ENCODE data around the gene DCXR. TPM values are rescaled to one million over a fixed set of nuclear protein-coding genes. Genes with fewer than 3 reads are reported as not detected.

Gene DCXR
- total and polyA plus RNA-seq, 2 of the 13 experiments (the other 11 are each of a cell fraction or from before 2014, with no cell fraction given): 287 to 311 TPM

DNA sequence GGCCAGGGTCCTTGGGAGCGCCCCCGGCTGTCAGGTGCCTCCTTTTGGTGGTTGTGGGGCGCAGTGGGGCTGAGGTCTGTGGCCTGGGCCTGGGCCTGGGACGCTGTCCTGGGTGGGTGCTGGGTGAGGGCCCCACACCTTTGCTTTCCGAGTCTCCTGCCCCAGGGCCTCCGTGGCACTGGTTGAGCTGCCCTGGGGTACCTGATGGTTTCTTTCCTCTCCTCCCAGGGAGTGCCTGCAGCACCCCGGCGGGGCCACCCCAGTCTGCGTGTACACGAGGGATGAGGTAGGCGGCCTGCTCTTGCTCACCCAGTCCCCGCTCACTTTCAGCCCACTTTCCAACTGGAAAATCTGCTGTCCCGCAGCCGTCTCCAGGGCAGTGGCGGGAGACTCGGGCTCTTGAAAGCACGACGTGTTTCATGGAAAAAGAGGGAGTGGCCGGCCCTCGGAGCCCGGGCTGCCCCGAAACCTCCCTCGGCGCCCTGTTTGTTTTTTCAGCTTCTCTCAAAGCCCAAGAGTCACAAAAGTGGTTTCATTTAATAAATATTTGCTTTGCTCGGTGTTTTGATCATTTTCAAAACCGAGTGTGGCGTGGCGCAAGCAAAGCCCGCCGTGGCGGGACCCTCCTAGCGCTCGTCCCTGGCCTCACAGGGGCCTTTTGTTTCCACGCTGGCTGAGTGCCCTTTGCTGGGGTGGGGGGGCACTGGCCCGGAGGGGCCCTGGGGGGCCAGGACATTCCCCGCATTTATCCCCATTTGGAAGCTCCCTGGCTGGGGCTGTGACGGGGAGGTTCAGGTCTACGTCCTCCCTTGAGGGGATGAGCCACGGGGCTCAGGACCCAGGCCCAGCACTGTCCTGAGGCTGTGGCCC is 42.7 kb downstream of the DCXR start (continued):
- TF ChIP-seq RBM22 (optimal IDR thresholded peaks at IDR 0.05; ENCODE audit: low read length) (peak; percentile 46), TOPORS (CRISPR knock-in tag; IDR thresholded peaks at IDR 0.05) (0 out of 2 replicates have a peak, but pooled peaks have one; percentile 13), ZNF75D (CRISPR knock-in tag; IDR thresholded peaks at IDR 0.05; ENCODE audit: borderline replicate concordance) (no peak), ZNF768 (CRISPR knock-in tag; IDR thresholded peaks at IDR 0.05) (no peak; the same call in 1 of the 2 replicates), HNRNPLL (IDR thresholded peaks at IDR 0.05; ENCODE audit: low read depth, low read length, poor library complexity, severe bottlenecking) (no peak), MIXL1 (CRISPR knock-in tag; IDR thresholded peaks at IDR 0.05) (no peak; the same call in 1 of the 2 replicates), ZNF234 (CRISPR knock-in tag; conservative IDR thresholded peaks at IDR 0.05) (no peak; the same call in 1 of the 2 replicates), ZNF83 (CRISPR knock-in tag; IDR thresholded peaks at IDR 0.05; ENCODE audit: borderline replicate concordance) (no peak; the same call in 1 of the 2 replicates), ZNF720 (CRISPR knock-in tag; IDR thresholded peaks at IDR 0.05) (no peak), HOXA9 (CRISPR knock-in tag; IDR thresholded peaks at IDR 0.05; ENCODE audit: borderline replicate concordance) (no peak), REXO4 (CRISPR knock-in tag; IDR thresholded peaks at IDR 0.05; ENCODE audit: borderline replicate concordance) (no peak), KAT2B (IDR thresholded peaks at IDR 0.05; ENCODE audit: borderline replicate concordance, low read depth, low read length) (no peak), ZFP1 (CRISPR knock-in tag; IDR thresholded peaks at IDR 0.05) (no peak), ATF6 (CRISPR knock-in tag; conservative IDR thresholded peaks at IDR 0.05) (no peak)
- TF ChIP-seq, protein P1, sequence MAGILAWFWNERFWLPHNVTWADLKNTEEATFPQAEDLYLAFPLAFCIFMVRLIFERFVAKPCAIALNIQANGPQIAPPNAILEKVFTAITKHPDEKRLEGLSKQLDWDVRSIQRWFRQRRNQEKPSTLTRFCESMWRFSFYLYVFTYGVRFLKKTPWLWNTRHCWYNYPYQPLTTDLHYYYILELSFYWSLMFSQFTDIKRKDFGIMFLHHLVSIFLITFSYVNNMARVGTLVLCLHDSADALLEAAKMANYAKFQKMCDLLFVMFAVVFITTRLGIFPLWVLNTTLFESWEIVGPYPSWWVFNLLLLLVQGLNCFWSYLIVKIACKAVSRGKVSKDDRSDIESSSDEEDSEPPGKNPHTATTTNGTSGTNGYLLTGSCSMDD (CRISPR knock-in tag; IDR thresholded peaks at IDR 0.05): no peak
- TF ChIP-seq, protein P2, sequence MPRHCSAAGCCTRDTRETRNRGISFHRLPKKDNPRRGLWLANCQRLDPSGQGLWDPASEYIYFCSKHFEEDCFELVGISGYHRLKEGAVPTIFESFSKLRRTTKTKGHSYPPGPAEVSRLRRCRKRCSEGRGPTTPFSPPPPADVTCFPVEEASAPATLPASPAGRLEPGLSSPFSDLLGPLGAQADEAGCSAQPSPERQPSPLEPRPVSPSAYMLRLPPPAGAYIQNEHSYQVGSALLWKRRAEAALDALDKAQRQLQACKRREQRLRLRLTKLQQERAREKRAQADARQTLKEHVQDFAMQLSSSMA (CRISPR knock-in tag; IDR thresholded peaks at IDR 0.05): no peak
- TF ChIP-seq, protein P3, sequence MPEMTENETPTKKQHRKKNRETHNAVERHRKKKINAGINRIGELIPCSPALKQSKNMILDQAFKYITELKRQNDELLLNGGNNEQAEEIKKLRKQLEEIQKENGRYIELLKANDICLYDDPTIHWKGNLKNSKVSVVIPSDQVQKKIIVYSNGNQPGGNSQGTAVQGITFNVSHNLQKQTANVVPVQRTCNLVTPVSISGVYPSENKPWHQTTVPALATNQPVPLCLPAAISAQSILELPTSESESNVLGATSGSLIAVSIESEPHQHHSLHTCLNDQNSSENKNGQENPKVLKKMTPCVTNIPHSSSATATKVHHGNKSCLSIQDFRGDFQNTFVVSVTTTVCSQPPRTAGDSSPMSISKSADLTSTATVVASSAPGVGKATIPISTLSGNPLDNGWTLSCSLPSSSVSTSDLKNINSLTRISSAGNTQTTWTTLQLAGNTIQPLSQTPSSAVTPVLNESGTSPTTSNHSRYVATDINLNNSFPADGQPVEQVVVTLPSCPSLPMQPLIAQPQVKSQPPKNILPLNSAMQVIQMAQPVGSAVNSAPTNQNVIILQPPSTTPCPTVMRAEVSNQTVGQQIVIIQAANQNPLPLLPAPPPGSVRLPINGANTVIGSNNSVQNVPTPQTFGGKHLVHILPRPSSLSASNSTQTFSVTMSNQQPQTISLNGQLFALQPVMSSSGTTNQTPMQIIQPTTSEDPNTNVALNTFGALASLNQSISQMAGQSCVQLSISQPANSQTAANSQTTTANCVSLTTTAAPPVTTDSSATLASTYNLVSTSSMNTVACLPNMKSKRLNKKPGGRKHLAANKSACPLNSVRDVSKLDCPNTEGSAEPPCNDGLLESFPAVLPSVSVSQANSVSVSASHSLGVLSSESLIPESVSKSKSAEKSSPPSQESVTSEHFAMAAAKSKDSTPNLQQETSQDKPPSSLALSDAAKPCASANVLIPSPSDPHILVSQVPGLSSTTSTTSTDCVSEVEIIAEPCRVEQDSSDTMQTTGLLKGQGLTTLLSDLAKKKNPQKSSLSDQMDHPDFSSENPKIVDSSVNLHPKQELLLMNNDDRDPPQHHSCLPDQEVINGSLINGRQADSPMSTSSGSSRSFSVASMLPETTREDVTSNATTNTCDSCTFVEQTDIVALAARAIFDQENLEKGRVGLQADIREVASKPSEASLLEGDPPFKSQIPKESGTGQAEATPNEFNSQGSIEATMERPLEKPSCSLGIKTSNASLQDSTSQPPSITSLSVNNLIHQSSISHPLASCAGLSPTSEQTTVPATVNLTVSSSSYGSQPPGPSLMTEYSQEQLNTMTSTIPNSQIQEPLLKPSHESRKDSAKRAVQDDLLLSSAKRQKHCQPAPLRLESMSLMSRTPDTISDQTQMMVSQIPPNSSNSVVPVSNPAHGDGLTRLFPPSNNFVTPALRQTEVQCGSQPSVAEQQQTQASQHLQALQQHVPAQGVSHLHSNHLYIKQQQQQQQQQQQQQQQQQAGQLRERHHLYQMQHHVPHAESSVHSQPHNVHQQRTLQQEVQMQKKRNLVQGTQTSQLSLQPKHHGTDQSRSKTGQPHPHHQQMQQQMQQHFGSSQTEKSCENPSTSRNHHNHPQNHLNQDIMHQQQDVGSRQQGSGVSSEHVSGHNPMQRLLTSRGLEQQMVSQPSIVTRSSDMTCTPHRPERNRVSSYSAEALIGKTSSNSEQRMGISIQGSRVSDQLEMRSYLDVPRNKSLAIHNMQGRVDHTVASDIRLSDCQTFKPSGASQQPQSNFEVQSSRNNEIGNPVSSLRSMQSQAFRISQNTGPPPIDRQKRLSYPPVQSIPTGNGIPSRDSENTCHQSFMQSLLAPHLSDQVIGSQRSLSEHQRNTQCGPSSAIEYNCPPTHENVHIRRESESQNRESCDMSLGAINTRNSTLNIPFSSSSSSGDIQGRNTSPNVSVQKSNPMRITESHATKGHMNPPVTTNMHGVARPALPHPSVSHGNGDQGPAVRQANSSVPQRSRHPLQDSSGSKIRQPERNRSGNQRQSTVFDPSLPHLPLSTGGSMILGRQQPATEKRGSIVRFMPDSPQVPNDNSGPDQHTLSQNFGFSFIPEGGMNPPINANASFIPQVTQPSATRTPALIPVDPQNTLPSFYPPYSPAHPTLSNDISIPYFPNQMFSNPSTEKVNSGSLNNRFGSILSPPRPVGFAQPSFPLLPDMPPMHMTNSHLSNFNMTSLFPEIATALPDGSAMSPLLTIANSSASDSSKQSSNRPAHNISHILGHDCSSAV (CRISPR knock-in tag; IDR thresholded peaks at IDR 0.05; ENCODE audit: borderline replicate concordance): no peak
